HG03196 (cell line): ENCODE measurements around the gene CRHR1.

Experiments used
- ATAC-seq: cut with Tn5 transposase; IDR thresholded peaks from one replicate; pipeline ENCODE4 v1.9.1; 2021; ENCODE audit not compliant: unreplicated experiment

CRHR1 gene

DNA sequence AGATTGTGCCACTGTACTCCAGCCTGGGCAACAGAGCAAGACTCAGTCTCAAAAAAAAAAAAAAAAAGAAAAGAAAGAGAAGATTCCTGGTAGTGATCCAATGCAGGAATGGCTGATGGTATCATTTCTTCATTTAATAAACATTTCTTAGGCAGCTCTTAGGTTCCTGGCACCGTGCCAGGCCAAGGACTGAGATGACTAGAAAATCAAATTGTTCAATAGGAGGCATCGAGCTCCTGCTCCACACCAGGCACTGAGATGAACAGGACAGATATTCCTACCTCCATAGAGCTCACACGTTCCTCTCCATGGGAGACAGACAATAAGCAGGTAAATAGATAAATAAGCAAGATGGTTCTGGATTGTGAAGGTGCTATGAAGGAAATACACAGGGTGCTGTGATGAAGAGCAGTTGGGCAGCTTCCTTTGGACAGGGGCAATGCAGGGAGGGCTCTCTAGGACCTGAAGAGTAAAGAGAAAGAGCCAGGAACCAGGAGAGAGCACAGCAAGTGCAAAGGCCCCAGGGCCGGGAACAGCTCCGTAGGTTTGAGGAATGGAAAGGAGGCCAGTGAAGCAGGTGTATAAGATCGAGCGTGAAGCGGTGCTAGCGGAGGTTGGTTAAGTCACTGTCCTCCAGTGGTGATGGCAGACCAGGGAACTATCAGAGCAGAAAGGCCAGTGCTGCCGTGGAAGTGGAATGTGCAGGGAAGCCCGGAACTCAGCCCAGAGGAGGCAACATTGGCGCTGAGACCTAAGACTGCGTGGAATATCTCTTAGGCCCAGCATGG, 26.5 kb upstream of the CRHR1 start:
- no peak for ATAC-seq

DNA sequence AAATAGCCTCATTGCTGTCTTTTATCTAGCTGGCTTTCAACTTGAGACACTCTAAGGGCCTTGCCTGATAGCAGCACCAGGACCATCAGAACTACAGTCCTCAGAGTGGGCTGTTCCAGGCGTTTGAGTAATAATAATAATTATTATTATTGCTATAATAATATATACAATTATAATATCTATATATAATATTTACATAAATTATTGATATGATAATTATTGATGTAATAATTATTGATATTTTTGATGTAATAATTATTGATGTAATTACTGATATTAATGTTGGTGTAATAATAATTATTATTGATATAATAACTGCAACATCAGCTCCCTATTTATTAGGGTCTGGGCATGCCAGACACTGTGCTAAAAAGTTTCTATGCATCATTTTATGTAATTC, 25.6 kb upstream of the CRHR1 start:
- ATAC-seq = no peak

DNA sequence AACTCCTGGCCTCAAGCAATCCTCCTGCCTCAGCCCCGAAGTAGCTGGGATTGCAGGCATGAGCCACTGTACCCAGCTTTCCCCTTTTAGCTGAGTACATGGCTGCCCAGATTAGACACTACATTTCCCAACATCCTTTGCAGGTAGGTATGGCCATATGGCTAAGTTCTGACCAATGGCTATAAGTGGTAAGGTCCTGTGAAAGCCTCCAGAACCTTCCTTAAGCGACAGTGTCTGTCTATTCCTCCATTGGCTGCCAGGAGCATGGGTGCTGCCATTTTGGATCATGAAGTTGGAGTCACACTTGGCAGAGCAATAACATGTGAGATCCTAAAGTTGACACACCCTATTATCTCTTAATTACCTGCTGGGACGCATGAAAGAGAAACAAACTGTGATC, 24.4 kb upstream of the CRHR1 start:
- no peak for ATAC-seq

DNA sequence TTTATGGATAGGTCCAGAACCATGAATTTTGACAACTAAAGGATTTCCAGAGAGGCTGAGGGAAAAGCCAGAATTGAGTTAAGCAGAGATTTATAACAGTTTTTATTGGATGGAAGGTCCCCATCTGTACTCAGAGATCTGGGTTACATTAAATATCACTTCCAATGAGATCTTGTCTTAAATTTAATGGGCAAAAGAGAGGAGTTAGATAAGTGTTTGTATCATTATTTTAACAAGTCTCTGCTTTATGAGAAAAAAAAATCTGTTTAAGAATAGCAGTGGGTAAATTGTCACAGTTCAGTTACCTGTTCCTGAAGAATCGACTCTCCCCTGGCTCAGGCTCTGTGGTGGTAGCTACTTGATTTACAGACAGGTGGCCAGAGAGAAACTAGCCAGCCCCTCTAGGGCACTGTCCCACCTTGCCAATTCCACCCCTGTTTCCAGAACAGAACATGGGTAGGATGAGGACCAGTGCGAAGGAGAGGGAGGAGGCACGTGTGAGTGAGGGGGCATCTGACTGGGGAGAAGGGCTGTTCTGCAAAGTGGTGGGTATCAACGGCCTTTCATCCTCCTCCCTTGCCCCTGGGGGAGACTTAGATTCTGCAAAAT, 22.1 kb upstream of the CRHR1 start:
- no peak for ATAC-seq

DNA sequence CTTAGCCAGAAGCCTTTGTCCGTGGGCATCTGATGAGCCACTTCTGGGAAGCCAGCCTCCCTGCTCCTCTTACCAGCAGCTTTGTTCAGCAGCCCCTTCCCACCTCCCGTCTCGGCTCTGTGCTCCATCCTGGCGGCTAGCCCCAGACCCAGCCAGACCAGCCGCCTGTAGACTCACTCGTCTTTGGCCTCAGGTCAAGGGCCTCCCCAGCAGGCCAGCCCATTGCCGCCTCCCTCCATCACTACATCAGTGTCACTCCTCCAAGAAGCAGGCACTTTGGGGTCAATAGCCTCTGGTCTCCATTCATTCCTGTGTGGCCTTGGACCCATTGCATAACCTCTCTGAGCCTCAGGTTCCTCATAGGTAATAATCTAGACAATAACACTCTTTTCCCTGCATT, 20.9 kb upstream of the CRHR1 start:
- no peak for ATAC-seq

DNA sequence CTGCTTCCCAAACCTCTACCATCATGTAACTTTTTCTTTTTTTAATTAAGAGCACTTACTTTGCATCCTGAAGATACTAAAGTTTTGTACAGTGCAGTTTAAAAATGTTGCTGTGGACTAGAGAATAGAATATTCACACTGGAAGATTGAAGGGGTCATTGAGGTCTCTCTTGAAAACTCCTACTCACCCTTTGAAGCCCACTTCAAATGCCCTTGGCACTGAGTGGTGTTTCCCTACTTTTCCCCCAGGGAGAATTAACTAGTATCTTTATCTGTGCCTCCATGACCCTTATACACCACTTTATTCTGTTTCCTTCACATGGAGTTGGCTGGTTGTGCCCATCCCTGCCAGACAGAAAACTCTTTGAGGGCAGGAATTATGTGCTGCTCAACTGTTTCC, 19.6 kb upstream of the CRHR1 start:
- no peak for ATAC-seq

DNA sequence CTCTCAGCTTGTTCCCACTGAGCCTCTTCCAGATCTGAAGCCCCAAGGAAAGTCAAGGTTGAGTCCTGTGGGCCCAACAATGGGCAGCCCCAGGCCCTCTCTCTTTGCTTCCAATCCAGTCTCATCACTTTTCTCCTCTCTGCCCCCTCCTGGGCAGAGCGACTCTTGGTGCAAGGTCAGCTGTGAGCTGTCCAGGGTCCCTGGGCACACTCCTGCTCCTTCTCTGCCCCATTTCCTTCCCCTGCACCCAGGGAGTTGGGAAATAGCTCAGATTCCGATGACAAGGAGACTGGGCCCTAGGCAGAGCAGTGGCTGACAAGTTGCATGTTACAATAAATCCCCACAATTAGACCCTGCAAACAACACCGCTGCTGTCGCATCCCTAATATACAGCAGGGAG, 16.1 kb upstream of the CRHR1 start:
- no peak for ATAC-seq

DNA sequence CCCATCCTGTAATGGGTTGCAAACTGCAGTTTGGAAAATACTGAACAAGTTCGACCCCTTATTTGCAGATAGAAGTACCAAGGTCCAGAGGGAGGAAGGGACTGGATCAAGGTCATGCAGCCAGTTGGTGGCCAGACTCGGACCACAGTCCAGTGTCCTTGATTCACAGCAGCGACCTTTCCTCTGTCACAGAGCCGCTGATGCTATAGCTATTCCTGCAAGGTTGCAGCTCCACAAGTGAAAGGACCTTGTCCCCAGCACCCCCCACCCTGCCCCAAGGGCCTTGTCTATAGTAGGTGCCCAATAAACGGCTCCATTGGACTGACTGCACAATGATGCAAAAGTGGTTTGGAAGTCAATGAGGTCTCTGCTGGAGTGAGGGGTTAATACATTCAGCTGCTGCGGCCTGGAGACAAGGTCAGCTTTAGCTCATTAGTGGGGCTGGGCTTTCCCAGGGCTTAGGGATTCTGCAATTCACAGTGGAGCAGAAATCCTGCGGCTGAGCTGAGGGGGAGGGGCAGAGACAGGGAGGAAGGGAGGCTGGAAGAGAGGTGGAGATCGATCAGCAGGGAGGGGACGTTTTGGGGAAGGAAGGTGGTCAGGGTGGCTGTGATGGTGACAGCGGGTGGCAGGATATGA, 13.4 kb upstream of the CRHR1 start:
- no peak for ATAC-seq

DNA sequence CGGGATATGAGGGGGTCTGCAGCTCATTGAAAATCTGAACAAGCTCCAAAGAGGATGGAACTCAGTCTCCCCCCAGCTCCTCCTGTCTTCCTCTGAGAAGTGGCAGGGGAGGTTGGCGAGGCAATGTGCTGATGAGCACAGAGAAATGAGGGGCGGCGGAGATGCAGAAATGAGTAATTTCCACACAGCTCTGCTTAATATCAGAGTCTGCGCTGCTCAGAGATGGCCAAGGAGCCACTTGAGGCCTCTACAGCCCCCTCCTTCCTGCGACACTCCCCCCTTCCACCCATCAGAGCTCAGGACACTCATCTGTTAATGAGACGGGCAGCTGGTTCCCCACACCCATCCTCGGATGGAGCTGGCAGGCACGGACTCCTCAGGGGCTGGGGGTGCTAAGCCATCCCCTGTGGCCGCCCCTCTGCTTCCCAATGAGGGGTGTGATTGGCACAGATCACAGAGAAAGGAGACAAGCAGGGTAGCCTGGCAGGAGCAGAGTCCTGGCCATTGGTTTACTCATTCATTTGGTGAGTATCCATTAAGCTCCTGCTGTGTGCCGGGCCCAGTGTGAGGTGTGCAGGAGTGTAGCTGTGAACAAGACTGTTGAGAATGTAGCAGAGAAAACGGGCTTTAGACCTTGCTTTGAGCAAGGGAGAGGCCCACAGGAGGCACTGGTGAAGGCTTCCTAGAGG, 12.7 kb upstream of the CRHR1 start:
- no peak for ATAC-seq

DNA sequence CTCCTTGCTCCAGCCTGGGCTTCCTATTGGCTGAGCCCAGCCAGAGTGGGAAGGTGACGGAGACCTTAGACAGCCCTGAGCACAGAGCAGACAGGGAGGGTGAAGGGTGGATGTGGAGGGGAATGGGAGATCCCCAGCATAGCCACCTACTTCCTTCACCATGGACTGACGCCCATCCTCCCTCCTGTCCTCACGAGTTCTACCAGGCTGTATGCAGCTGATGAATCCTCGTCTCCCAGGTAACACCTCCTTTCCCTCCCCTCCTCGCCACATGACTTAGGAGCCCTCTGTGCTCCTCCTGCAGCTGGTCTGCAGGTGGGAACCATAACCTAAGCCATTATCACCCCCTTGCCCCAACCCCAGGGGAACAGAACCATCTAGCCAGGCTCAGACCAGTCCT, 9.0 kb upstream of the CRHR1 start:
- ATAC-seq = no peak

DNA sequence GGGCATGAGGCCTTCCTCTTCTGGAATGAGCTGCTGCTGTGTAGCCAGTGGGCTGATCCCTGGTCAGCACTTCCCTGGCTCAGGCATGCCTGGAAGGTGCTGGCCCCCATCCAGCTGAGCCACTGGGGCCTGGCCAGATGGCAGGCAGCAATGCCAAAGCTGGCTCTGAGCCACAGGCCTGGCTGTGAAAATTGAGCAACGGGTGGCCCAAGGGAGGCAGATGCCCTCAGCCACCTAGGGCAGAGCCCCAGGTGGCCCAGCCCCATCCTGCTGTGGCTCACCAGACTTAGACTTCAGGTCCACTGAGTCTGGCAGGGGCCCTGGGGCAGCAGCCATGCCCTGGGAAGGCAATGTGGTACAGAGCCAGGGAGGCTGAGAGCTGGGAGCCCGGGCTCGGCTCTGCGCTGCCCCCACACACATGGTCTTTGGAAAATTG, 8.5 kb upstream of the CRHR1 start:
- ATAC-seq = no peak

DNA sequence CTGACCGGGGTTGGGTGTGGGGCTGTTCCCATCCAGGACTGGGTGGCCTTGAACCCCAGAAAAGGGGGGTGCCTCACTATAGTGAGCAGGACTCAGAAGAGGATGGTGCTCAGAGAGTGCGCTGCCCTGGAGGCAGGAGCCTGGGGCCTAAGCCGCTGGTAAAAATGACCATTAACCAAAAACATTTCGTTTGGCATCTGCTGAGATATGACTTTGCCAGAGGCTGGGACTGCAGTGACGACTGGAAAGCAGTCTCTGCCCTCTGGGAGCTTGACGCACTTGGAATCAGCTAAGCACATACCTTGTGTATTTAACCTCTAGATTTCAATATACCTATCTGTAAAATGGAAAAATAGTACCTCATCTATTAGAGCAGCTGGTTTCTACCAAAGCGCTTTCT, 7.2 kb upstream of the CRHR1 start:
- no peak for ATAC-seq

DNA sequence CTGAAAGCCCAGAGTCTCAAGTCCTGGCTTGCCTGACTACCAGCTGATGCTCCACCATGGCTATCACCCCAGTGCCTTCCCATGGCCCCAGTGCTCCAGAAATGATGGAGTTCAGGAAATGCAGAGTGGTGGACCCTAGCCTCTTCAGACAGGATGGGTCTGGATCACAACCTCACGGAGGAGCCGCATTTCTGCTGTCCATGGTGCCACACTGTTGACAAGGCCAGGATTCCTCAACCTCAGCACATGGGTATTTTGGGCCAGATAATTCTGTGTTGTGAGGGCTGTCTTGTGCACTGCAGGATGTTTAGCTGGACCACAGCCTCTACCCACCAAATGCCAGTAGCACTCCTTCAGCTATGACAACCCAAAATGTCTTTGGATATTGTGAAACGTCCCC, 6.7 kb upstream of the CRHR1 start:
- no peak for ATAC-seq

DNA sequence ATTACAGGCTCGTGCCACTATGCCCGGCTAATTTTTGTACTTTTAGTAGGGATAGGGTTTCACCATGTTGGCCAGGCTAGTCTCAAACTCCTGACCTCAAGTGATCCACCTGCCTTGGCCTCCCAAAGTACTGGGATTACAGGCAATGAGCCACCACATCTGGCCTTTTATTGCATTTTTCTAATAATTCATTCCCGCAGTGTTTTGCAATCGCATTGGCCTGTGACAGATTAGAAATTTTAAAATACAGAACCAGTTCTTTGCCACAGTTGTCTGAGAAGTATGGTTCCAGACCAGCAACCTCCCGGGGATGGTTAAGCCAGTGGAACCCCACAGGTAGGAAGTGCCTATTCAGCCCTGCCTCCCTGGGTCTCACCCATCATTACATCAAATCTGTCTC, 3.2 kb upstream of the CRHR1 start:
- ATAC-seq = no peak

DNA sequence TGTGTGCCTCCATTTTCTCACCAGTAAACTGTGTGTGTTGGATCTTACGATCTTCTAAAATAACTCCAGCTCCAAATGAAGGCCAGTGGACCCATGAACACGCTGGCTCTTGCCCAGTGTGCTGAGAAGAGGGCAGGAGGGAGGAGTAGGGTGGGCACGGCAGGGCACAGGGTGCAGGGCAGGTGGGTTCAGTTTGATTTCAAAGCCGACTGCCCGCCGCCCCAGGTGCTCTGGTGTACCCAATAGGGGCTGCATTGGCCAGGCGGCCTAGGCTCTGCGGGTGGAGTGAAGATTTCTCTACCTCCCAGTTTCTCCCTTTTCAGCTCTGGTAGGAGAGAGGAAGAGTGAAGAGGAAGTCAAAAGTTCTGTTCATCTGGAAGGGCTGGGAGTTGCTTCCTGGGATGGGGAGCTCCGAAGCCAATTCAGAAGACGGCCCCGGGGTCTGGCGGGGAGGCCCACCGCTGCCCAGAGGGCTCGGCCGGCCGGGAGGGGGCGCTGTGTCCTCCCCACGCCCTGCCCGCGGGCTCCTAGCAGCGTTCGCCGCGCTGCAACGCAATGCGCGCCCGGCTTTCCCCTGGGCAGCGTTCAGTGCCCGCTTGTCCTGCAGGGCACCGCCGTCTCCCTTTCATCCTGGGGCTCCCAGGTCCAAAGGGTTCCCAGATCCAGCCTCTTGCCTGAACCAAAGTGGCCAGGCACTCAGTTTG, 1.1 kb upstream of the CRHR1 start:
- ATAC-seq = no peak

DNA sequence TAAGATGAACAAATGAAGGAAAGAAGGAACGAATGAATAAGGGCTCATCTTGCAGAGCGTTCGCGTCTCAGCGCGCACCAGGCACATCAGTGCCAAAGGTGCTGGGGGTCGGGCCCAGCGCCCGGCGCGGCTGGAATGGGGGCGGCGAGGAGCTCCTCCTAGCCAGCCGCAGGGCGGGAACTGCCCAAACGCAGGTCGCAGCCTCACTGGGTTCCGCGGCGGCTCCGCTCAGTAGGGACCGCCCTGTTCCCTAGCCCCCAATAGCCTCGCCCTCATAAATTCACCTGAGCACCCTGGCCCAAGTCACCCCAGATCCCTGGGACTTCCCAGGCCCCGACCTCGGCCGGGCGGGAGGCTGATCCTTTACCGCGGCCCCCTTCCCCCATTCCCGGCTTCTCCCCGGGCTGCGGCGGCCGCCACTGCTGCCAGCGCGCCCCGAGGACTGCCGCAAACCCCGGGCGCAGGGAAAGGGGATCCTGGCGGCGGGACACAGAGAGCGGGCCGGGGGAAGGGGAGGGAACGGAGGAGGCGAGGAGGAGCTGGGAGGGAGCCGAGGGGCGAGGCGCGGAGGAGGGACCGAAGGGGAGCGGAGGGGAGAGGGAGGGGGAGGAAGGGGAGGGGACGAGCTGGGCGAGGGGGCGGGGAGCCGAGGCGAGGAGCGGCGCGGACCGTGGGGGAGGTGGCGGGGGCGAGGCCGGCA, 377 bp upstream of the CRHR1 start:
- no peak for ATAC-seq

DNA sequence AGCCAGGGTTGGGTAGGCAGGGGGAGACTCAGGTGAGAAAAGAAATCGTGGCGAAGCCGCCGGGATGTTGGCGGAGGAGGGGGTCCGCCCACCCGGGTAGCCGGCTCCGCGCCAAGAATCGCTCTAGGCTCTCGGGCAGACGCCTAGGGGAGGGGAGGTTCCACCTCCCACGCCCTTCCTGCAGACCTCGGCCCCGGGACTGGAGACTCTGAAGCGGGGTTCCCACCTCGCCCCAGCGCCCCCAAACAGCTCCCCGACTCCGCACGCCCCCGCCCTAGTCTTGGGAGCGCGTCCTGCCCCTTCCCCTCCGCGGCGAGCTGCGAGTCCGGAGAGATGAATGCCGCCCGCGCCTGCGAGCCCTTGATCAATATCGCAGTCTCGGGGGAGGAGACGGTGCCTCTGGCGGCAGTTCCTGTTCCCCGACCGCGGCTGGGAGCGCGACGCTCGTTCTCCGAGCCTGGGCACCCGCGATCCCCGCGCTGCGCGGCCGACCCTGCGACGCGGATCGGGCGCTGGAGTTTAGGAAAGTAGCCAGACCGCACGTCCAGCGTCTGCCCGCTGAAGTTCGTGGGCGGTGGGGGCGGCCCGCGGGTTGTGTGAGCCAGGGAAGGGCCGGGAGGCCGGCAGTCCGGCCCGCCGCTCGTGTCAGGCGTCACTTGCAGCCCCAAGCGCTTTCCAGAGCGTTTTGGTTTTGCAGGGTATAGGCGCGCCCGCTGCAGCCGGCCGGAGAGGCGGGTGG, 790 bp downstream of the CRHR1 start:
- no peak for ATAC-seq

DNA sequence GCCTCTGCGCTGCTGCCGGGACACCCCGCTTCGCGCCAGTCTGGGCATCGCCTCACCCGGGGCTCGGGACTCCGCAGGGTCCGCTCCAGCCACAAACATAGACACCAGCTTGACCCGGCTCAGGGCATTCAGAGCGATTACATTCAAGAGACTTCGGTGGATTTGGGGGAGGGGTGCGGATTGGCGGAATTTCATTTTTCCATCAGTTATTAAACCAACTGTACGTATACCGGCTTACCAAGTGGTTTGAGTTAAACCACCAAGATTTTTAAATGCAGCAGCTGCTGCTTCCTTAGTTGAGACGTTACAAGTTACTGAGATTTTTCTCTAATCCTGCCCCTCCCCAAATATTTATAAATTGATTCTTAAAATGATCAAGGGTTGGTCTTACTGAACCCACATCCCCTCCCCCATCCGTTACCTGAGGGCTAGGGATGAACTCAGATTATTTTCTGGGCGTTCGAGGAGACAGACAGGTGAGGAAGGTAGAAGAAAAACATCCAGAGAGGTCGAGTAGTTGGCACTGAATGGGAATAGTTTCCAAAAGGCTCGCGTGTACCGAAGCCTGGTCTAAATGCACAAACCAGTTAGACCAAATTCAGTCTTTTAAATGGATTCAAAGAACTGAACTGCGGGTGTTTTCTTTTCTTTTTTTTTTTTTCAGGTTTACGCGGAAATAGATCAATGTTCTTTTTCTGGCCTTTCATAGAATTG, 1.5 kb downstream of the CRHR1 start:
- ATAC-seq = no peak

DNA sequence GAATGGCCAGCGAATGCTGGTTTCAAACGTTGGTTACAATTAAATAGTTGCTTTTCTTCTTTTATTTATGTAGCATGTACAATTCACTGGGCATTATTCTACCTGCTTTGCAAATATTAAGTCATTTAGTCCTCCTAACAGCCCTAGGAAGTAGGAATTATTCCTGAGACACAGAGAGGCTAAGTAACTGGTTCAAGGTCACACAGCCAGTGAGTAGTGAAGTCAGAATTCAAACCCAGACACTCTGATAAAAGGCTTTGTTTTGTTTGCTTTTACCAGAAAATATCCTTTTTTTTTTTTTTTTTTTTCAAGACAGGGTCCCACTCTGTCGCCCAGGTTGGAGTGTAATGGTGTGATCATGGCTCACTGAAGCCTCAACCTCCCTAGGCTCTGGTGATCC, 2.2 kb downstream of the CRHR1 start:
- ATAC-seq = no peak
